ENCODE measurements around the gene TAGLN2.

DNA sequence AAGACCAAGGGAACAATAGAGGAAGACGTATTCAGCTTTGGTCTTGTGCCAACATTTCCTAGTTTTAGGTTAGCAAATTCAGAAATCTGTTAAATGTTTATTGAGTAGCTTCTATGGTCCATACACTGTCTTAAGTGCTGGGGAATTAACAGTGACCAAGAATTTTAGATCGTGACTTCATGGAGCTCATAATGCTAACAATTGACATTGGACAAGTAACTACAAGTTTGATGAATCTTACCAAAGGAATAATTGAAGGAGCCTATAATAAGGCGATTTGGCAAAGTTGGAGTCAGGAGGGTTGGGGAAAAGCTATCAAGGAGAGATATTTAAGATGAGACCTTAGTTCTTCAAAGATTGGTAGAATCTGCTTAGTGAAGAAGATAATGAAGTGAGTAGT lies 30.1 kb upstream of the TAGLN2 start:
- TF ChIP-seq, protein P1, sequence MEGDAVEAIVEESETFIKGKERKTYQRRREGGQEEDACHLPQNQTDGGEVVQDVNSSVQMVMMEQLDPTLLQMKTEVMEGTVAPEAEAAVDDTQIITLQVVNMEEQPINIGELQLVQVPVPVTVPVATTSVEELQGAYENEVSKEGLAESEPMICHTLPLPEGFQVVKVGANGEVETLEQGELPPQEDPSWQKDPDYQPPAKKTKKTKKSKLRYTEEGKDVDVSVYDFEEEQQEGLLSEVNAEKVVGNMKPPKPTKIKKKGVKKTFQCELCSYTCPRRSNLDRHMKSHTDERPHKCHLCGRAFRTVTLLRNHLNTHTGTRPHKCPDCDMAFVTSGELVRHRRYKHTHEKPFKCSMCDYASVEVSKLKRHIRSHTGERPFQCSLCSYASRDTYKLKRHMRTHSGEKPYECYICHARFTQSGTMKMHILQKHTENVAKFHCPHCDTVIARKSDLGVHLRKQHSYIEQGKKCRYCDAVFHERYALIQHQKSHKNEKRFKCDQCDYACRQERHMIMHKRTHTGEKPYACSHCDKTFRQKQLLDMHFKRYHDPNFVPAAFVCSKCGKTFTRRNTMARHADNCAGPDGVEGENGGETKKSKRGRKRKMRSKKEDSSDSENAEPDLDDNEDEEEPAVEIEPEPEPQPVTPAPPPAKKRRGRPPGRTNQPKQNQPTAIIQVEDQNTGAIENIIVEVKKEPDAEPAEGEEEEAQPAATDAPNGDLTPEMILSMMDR (IDR thresholded peaks at IDR 0.05): no peak
- TF ChIP-seq POLR2AphosphoS5 (IDR thresholded peaks at IDR 0.05) (no peak), POLR2A (IDR thresholded peaks at IDR 0.05) (no peak), EP300 (IDR thresholded peaks at IDR 0.05; ENCODE audit: low read depth) (no peak)

Measured in transverse colon (tissue), 4 donors.